ENCODE measurements around the gene CDH22. TPM values are rescaled to one million over a fixed set of nuclear protein-coding genes. Genes with fewer than 3 reads are reported as not detected.

CDH22 gene
- total and polyA plus RNA-seq, 2 donors (not counting 1 experiment from before 2014, with no cell fraction given), result not detected

- H3K27ac Mint-ChIP-seq, result no peak overlapping the region
- no peaks in the 10 kb centered on the region for H3K4me1 Mint-ChIP-seq
- Histone ChIP-seq H3K9ac (ENCODE audit: low read length) (no peak overlapping the region), H4K20me1 (ENCODE audit: control insufficient read depth, insufficient read depth, low read length, poor library complexity, severe bottlenecking) (no peaks in the 10 kb centered on the region), H3K9me3 (ENCODE audit: control extremely low read depth in 1 of 3, control insufficient read depth in 2 of 3, insufficient read depth in 1 of 3, low read length in 2 of 3) (peaks cover 0 to 4% (median 0%) of the 10 kb centered on the region in 3 donors), H3K4me3 (ENCODE audit: control extremely low read depth in 1 of 5, extremely low read depth in 1 of 5, insufficient read depth in 1 of 5, low read depth in 2 of 5, low read length in 4 of 5) (no peak overlapping the region), H3K79me2 (ENCODE audit: control insufficient read depth, insufficient read depth, low read length) (no peaks in the 10 kb centered on the region), H3K27ac (ENCODE audit: low read length in 2 of 2) (no peak overlapping the region), H3K4me2 (replicated peaks; ENCODE audit: low read depth, low read length, poor library complexity, severe bottlenecking) (no peak overlapping the region), H3K4me1 (ENCODE audit: control insufficient read depth in 2 of 2, insufficient read depth in 2 of 2, low read length in 2 of 2) (no peaks in the 10 kb centered on the region), H3K36me3 (replicated peaks in 1 of 2; ENCODE audit: control extremely low read depth in 1 of 2, control insufficient read depth in 1 of 2, extremely low read depth in 1 of 2, insufficient read depth in 2 of 2, low read length in 1 of 2) (no peaks in the 10 kb centered on the region), H2AFZ (ENCODE audit: insufficient read depth, low read depth, low read length, poor library complexity, severe bottlenecking) (no peak overlapping the region), H3K27me3 (replicated peaks in 1 of 4; ENCODE audit: control extremely low read depth in 1 of 4, control insufficient read depth in 3 of 4, insufficient read depth in 4 of 4, low read length in 3 of 4) (peaks cover 0 to 32% (median 4%) of the 10 kb centered on the region in 4 experiments)
- ChIA-PET POLR2A (no interaction called here), CTCF (no interaction called here)
- H3K9me3 Mint-ChIP-seq (ENCODE audit: insufficient read depth), result no peaks in the 10 kb centered on the region
- DNase-seq (no peak), ATAC-seq (ENCODE audit: low read depth) (no peak)
- TF ChIP-seq, protein P1, sequence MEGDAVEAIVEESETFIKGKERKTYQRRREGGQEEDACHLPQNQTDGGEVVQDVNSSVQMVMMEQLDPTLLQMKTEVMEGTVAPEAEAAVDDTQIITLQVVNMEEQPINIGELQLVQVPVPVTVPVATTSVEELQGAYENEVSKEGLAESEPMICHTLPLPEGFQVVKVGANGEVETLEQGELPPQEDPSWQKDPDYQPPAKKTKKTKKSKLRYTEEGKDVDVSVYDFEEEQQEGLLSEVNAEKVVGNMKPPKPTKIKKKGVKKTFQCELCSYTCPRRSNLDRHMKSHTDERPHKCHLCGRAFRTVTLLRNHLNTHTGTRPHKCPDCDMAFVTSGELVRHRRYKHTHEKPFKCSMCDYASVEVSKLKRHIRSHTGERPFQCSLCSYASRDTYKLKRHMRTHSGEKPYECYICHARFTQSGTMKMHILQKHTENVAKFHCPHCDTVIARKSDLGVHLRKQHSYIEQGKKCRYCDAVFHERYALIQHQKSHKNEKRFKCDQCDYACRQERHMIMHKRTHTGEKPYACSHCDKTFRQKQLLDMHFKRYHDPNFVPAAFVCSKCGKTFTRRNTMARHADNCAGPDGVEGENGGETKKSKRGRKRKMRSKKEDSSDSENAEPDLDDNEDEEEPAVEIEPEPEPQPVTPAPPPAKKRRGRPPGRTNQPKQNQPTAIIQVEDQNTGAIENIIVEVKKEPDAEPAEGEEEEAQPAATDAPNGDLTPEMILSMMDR (IDR thresholded peaks at IDR 0.05), result no peak
- no peak for TF ChIP-seq EZH2 (IDR thresholded peaks at IDR 0.05; ENCODE audit: borderline replicate concordance, insufficient read depth, low read depth, low read length, poor library complexity, severe bottlenecking)
- WGBS (ENCODE audit: insufficient coverage), result 100% methylated on average over 1 of the region's 2 CpGs
- peaks cover 64% of the 10 kb centered on the region for H3K27me3 Mint-ChIP-seq
- intact Hi-C loops (cut with micrococcal nuclease), result no loop called here
- H3K4me3 Mint-ChIP-seq, result no peak overlapping the region
Measured at GRCh38 chr20:46265539-46265938, 42.8 kb downstream of the CDH22 start.

- Histone ChIP-seq H3K4me3 (ENCODE audit: control extremely low read depth in 1 of 5, extremely low read depth in 1 of 5, insufficient read depth in 1 of 5, low read depth in 2 of 5, low read length in 4 of 5) (no peak overlapping the region), H3K27ac (ENCODE audit: low read length in 2 of 2) (no peak overlapping the region), H4K20me1 (ENCODE audit: control insufficient read depth, insufficient read depth, low read length, poor library complexity, severe bottlenecking) (no peaks in the 10 kb centered on the region), H2AFZ (ENCODE audit: insufficient read depth, low read depth, low read length, poor library complexity, severe bottlenecking) (no peak overlapping the region), H3K79me2 (ENCODE audit: control insufficient read depth, insufficient read depth, low read length) (no peaks in the 10 kb centered on the region), H3K4me1 (ENCODE audit: control insufficient read depth in 2 of 2, insufficient read depth in 2 of 2, low read length in 2 of 2) (no peaks in the 10 kb centered on the region), H3K27me3 (replicated peaks in 1 of 4; ENCODE audit: control extremely low read depth in 1 of 4, control insufficient read depth in 3 of 4, insufficient read depth in 4 of 4, low read length in 3 of 4) (peaks cover 0 to 34% (median 2%) of the 10 kb centered on the region in 4 experiments), H3K9ac (ENCODE audit: low read length) (no peak overlapping the region), H3K36me3 (replicated peaks in 1 of 2; ENCODE audit: control extremely low read depth in 1 of 2, control insufficient read depth in 1 of 2, extremely low read depth in 1 of 2, insufficient read depth in 2 of 2, low read length in 1 of 2) (no peaks in the 10 kb centered on the region), H3K9me3 (ENCODE audit: control extremely low read depth in 1 of 3, control insufficient read depth in 2 of 3, insufficient read depth in 1 of 3, low read length in 2 of 3) (peaks cover 0 to 4% (median 3%) of the 10 kb centered on the region in 3 donors), H3K4me2 (replicated peaks; ENCODE audit: low read depth, low read length, poor library complexity, severe bottlenecking) (no peak overlapping the region)
- ChIA-PET CTCF (interaction anchor here (0.5 kb wide), 1 partner anchor 493 kb away, joined by 3 read pairs; no protein-coding TSS in a partner anchor), POLR2A (no interaction called here)
- H3K27ac Mint-ChIP-seq, result no peak overlapping the region
- TF ChIP-seq, protein P1 (IDR thresholded peaks at IDR 0.05), result no peak
- no peak for TF ChIP-seq EZH2 (IDR thresholded peaks at IDR 0.05; ENCODE audit: borderline replicate concordance, insufficient read depth, low read depth, low read length, poor library complexity, severe bottlenecking)
- H3K9me3 Mint-ChIP-seq (ENCODE audit: insufficient read depth), result no peaks in the 10 kb centered on the region
- DNase-seq (no peak), ATAC-seq (ENCODE audit: low read depth) (no peak)
- H3K27me3 Mint-ChIP-seq, result peaks cover 62% of the 10 kb centered on the region
- WGBS (ENCODE audit: insufficient coverage), result 91% methylated on average over 26 of the region's 26 CpGs
- H3K4me1 Mint-ChIP-seq, result no peaks in the 10 kb centered on the region
- H3K4me3 Mint-ChIP-seq, result no peak overlapping the region
- intact Hi-C loops (cut with micrococcal nuclease), result no loop called here
Measured at GRCh38 chr20:46264391-46265266, 43.7 kb downstream of the CDH22 start.
